SK-N-SH treated with all-trans-retinoic acid at 6 μM for 48 hours (cell line): ENCODE measurements around the gene HOXA7.

Experiments used
- ATAC-seq: fragments of 200-7000 bp; cut with Tn5 transposase; 3 replicates; pipeline ENCODE4 v1.9.1; 2020; ENCODE audit warnings: mild to moderate bottlenecking, moderate library complexity
- BACH2 ChIP-seq: fragments of 250-450 bp; sonication (Bioruptor Pico); IDR thresholded peaks from 2 replicates; pipeline ENCODE4 v1.9.0; 2021; ENCODE audit warnings: mild to moderate bottlenecking, borderline replicate concordance
- CSDC2 ChIP-seq: fragments of 250-450 bp; sonication (Bioruptor Pico); IDR thresholded peaks from 2 replicates; pipeline ENCODE4 v1.5.0; 2020; ENCODE audit warnings: mild to moderate bottlenecking, moderate library complexity
- CSRNP3 ChIP-seq: fragments of 250-450 bp; sonication (Bioruptor Pico); IDR thresholded peaks from 2 replicates; pipeline ENCODE4 v1.5.1; 2021; ENCODE audit warnings: mild to moderate bottlenecking, moderate library complexity
- ESRRG ChIP-seq: fragments of 250-450 bp; sonication (Bioruptor Pico); IDR thresholded peaks from 2 replicates; pipeline ENCODE4 v1.6.1; 2021; ENCODE audit warnings: mild to moderate bottlenecking
- GLIS3 ChIP-seq: fragments of 250-450 bp; sonication (Bioruptor Pico); IDR thresholded peaks from 2 replicates; pipeline ENCODE4 v1.5.0; 2020; ENCODE audit warnings: mild to moderate bottlenecking, moderate library complexity
- ISL1 ChIP-seq: fragments of 250-450 bp; sonication (Bioruptor Pico); IDR thresholded peaks from 2 replicates; pipeline ENCODE4 v2.1.2; 2022; ENCODE audit warnings: mild to moderate bottlenecking, moderate library complexity
- OSR1 ChIP-seq: fragments of 250-450 bp; sonication (Bioruptor Pico); IDR thresholded peaks from 2 replicates; pipeline ENCODE4 v1.8.0; 2022; ENCODE audit warnings: moderate library complexity, mild to moderate bottlenecking, inconsistent platforms
- POU6F1 ChIP-seq: fragments of 250-450 bp; sonication (Bioruptor Pico); IDR thresholded peaks from 2 replicates; pipeline ENCODE4 v1.8.0; 2021; ENCODE audit warnings: low read depth, mild to moderate bottlenecking, moderate library complexity, borderline replicate concordance
- PPARA ChIP-seq: fragments of 250-450 bp; sonication (Bioruptor Pico); IDR thresholded peaks from 2 replicates; pipeline ENCODE4 v1.5.0; 2020; ENCODE audit warnings: mild to moderate bottlenecking, borderline replicate concordance
- SNAI2 ChIP-seq: fragments of 250-450 bp; sonication (Bioruptor Pico); IDR thresholded peaks from 2 replicates; pipeline ENCODE4 v1.5.0; 2020; ENCODE audit warnings: mild to moderate bottlenecking, moderate library complexity
- TCF4 ChIP-seq: fragments of 250-450 bp; sonication (Bioruptor Pico); IDR thresholded peaks from 2 replicates; pipeline ENCODE4 v1.8.0; 2021; ENCODE audit warnings: mild to moderate bottlenecking, moderate library complexity, borderline replicate concordance
- TOX ChIP-seq: fragments of 250-450 bp; sonication (Bioruptor Pico); IDR thresholded peaks from 2 replicates; pipeline ENCODE4 v1.8.0; 2021; ENCODE audit warnings: mild to moderate bottlenecking, moderate library complexity, borderline replicate concordance
- ZFP3 ChIP-seq: fragments of 250-450 bp; sonication (Bioruptor Pico); IDR thresholded peaks from 2 replicates; pipeline ENCODE4 v1.5.0; 2020; ENCODE audit warnings: mild to moderate bottlenecking, moderate library complexity
- ZFP30 ChIP-seq: fragments of 450-650 bp; formaldehyde crosslinking; IDR thresholded peaks from 2 replicates; pipeline ENCODE4 v1.5.0; 2022; ENCODE audit warnings: mild to moderate bottlenecking, moderate library complexity
- ZNF565 ChIP-seq: fragments of 450-650 bp; formaldehyde crosslinking; conservative IDR thresholded peaks from 2 replicates; pipeline ENCODE4 v1.5.0; 2020; ENCODE audit warnings: low read depth, mild to moderate bottlenecking, moderate library complexity
- ZNF70 ChIP-seq: fragments of 450-650 bp; formaldehyde crosslinking; IDR thresholded peaks from 2 replicates; pipeline ENCODE4 v1.5.0; 2020; ENCODE audit warnings: mild to moderate bottlenecking, moderate library complexity
- ZNF8 ChIP-seq: fragments of 450-650 bp; formaldehyde crosslinking; IDR thresholded peaks from 2 replicates; pipeline ENCODE4 v1.5.0; 2020; ENCODE audit warnings: mild to moderate bottlenecking, moderate library complexity
- TF ChIP-seq, protein P1 (sequence below): fragments of 250-450 bp; sonication (Bioruptor Pico); IDR thresholded peaks from 2 replicates; pipeline ENCODE4 v1.5.1; 2020; ENCODE audit warnings: low read depth, mild to moderate bottlenecking, moderate library complexity
- TF ChIP-seq, protein P2 (sequence below): fragments of 250-450 bp; sonication (Bioruptor Pico); IDR thresholded peaks from 2 replicates; pipeline ENCODE4 v1.5.0; 2020; ENCODE audit warnings: mild to moderate bottlenecking, moderate library complexity

The HOXA7 gene

GRCh38 chr7:27184337-27185012 is 28.0 kb upstream of the HOXA7 start:
- TF ChIP-seq BACH2: no peak
- TF ChIP-seq CSRNP3: no peak
- TF ChIP-seq ZNF70 (CRISPR knock-in tag): no peak
- TF ChIP-seq ZNF8 (CRISPR knock-in tag): no peak
- no peak for TF ChIP-seq ZNF565 (CRISPR knock-in tag)
- TF ChIP-seq, protein P1, sequence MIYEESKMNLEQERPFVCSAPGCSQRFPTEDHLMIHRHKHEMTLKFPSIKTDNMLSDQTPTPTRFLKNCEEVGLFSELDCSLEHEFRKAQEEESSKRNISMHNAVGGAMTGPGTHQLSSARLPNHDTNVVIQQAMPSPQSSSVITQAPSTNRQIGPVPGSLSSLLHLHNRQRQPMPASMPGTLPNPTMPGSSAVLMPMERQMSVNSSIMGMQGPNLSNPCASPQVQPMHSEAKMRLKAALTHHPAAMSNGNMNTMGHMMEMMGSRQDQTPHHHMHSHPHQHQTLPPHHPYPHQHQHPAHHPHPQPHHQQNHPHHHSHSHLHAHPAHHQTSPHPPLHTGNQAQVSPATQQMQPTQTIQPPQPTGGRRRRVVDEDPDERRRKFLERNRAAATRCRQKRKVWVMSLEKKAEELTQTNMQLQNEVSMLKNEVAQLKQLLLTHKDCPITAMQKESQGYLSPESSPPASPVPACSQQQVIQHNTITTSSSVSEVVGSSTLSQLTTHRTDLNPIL: no peak
- TF ChIP-seq ESRRG (CRISPR knock-in tag): no peak
- TF ChIP-seq ISL1 (CRISPR knock-in tag): no peak
- TF ChIP-seq TOX (CRISPR knock-in tag): no peak
- no peak for TF ChIP-seq PPARA
- TF ChIP-seq, protein P2, sequence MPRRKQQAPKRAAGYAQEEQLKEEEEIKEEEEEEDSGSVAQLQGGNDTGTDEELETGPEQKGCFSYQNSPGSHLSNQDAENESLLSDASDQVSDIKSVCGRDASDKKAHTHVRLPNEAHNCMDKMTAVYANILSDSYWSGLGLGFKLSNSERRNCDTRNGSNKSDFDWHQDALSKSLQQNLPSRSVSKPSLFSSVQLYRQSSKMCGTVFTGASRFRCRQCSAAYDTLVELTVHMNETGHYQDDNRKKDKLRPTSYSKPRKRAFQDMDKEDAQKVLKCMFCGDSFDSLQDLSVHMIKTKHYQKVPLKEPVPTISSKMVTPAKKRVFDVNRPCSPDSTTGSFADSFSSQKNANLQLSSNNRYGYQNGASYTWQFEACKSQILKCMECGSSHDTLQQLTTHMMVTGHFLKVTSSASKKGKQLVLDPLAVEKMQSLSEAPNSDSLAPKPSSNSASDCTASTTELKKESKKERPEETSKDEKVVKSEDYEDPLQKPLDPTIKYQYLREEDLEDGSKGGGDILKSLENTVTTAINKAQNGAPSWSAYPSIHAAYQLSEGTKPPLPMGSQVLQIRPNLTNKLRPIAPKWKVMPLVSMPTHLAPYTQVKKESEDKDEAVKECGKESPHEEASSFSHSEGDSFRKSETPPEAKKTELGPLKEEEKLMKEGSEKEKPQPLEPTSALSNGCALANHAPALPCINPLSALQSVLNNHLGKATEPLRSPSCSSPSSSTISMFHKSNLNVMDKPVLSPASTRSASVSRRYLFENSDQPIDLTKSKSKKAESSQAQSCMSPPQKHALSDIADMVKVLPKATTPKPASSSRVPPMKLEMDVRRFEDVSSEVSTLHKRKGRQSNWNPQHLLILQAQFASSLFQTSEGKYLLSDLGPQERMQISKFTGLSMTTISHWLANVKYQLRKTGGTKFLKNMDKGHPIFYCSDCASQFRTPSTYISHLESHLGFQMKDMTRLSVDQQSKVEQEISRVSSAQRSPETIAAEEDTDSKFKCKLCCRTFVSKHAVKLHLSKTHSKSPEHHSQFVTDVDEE (CRISPR knock-in tag): no peak
- no peak for TF ChIP-seq OSR1 (CRISPR knock-in tag)
- TF ChIP-seq SNAI2 (CRISPR knock-in tag): no peak
- no peak for TF ChIP-seq POU6F1
- peak; percentile 14; the same call in 2 of the 3 replicates for ATAC-seq

GRCh38 chr7:27183682-27184336 is 27.3 kb upstream of the HOXA7 start:
- TF ChIP-seq CSDC2 (no peak), ZNF70 (CRISPR knock-in tag) (no peak), TCF4 (CRISPR knock-in tag) (no peak), ZNF565 (CRISPR knock-in tag) (no peak), OSR1 (CRISPR knock-in tag) (no peak), GLIS3 (CRISPR knock-in tag) (no peak), ZFP3 (CRISPR knock-in tag) (no peak), ZFP30 (CRISPR knock-in tag) (no peak)
- TF ChIP-seq, protein P1: no peak
- TF ChIP-seq, protein P2 (CRISPR knock-in tag): no peak
- peak; percentile 16; the same call in 2 of the 3 replicates for ATAC-seq
